ENCODE measurements around the gene ARHGAP10.

DNA sequence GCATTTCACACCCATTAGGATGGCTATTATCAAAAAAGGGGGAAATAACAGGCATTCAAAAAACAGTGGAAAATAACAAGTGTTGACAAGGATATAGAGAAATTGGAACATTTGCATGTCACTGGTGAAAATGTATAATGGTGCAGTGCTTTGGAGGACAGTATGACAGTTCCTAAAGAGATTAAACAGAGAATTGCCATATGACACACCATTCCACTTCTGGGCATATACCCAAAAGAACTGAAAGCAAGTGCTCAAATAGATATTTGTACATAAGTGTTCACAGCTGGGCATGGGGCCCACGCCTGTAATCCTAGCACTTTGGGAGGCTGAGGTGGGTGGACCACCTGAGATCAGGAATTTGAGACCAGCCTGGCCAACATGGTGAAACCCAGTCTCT is 362.3 kb downstream of the ARHGAP10 start:
- TF ChIP-seq, protein P1, sequence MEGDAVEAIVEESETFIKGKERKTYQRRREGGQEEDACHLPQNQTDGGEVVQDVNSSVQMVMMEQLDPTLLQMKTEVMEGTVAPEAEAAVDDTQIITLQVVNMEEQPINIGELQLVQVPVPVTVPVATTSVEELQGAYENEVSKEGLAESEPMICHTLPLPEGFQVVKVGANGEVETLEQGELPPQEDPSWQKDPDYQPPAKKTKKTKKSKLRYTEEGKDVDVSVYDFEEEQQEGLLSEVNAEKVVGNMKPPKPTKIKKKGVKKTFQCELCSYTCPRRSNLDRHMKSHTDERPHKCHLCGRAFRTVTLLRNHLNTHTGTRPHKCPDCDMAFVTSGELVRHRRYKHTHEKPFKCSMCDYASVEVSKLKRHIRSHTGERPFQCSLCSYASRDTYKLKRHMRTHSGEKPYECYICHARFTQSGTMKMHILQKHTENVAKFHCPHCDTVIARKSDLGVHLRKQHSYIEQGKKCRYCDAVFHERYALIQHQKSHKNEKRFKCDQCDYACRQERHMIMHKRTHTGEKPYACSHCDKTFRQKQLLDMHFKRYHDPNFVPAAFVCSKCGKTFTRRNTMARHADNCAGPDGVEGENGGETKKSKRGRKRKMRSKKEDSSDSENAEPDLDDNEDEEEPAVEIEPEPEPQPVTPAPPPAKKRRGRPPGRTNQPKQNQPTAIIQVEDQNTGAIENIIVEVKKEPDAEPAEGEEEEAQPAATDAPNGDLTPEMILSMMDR (conservative IDR thresholded peaks at IDR 0.05; ENCODE audit: low read depth, low read length): no peak
- no peak for TF ChIP-seq EZH2 (IDR thresholded peaks at IDR 0.05; ENCODE audit: low read length, unreplicated experiment)
